ENCODE measurements around the gene RPS24. TPM values are rescaled to one million over a fixed set of nuclear protein-coding genes. Genes with fewer than 3 reads are reported as not detected.
"Not testable (repeated sequence)": the region's sequence is repeated elsewhere in the genome, so short reads cannot be mapped to it uniquely, and the experiment has no call there.

The RPS24 gene
- total RNA-seq: 1,816 and 1,818 TPM in 2 replicates

DNA sequence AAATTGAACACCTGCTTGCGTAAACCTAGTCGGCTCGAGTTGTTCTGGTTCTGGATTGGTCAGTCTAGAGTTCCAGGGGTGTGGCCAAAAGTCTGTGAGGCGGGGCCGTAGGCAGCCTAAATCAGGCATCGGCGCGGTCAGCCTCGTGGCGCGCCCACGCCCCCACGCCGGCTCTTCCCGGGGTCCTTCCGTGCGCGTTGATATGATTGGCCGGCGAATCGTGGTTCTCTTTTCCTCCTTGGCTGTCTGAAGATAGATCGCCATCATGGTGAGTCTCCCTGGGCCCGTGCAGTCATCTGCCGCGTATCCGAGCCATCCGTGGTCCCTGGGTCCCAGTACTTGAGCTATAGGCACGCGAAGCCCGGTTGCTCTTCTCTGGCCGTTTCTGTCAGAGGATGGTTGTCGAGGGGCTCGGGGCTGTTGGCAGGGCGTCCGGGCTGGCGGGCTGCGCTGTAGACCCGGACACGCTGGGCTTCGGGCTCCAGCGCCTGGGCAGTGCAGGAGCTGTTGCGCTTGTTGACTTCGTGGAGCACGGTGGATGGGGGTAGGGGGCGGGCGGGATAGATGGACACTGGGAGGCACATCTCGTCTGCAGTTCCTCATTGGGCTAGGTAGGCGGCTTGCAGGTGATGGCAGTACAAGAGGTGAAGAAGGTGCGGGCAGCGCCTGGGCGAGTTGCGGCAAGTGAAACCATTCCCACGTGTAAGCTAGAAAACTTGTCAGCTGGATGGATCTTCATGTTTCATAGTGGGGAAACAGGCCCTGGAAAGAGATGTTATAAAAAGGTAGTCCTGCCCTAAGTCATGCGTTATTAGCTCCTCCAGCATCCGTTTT lies at the start of gene RPS24:
Gene RPS24 (plus strand): TSS at position 227 of the 834 bp plus-strand sequence. CDS start 39 bp downstream, at position 266.
- peak; percentile 99 for DNase-seq
- Mint-ChIP-seq H3K27ac (peak within 1 kb of the TSS; percentile 96), H3K4me1 (peaks cover 42% of the 10 kb centered on the region), H3K27me3 (no peaks in the 10 kb centered on the region), H3K4me3 (peak within 1 kb of the TSS; percentile 91), H3K9me3 (no peaks in the 10 kb centered on the region), H3K36me3 (ENCODE audit: low read depth) (peaks cover 56% of the 10 kb centered on the region)
- intact Hi-C loops (cut with micrococcal nuclease): loop anchor here (2.0 to 5.0 kb wide), 4 partner anchors 197 to 1313 kb away; partner anchors contain the start of genes PPIF and ZMIZ1

DNA sequence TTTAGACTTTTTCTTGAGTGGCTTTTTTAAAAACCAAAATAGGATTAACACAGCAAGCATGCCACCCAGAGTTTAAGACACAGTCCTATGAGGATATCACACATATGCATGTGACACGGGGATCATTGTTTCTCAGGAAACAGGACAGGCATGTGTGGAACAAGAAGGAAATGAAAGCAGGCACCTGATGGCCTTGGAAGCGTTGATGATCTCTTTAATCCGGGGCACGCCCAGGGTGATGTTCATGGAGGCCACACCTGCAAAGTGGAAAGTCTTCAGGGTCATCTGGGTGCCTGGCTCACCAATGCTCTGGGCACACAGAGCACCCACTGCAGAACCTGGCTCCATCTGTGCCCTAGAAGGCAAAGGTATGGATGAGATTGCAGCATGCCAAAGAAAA lies 48.7 kb upstream of the RPS24 start:
- Mint-ChIP-seq H3K36me3 (ENCODE audit: low read depth) (peaks cover 76% of the 10 kb centered on the region), H3K9me3 (no peaks in the 10 kb centered on the region), H3K4me1 (peaks cover 3% of the 10 kb centered on the region), H3K27me3 (no peaks in the 10 kb centered on the region), H3K27ac (no peak overlapping the region), H3K4me3 (no peak overlapping the region)
- DNase-seq: no peak
- intact Hi-C loops (cut with micrococcal nuclease): no loop called here

DNA sequence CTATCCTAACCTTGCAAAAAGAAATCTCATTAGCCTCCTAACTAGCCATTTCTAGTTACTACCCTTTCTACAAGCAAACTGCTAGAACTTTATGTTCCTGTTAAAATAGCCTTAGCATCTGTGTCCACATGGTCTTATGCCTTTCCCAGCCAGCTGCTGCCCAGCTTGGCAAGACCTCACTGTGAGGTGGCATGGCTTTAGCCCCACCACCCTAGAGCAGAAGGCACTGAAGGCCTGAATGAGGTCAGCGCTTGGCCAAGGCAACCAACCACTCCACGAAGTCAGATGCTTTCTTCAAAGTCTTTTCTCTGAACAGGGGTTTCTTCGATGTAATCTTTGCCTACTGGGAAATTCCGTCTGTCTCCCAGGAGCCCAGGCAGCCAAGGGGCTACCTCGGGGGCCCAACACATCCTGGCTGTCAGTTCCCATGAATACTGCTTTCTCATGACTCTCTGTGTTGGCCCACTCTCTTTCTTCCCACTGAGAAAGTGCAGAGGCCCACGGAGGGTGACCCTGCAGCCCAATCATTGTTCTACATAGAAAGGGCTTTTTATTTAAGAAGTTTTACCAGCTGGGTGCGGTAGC lies 45.9 kb upstream of the RPS24 start:
- H3K27ac Mint-ChIP-seq: no peak overlapping the region
- peaks cover 3% of the 10 kb centered on the region for H3K4me1 Mint-ChIP-seq
- intact Hi-C loops (cut with micrococcal nuclease): no loop called here
- no peaks in the 10 kb centered on the region for H3K27me3 Mint-ChIP-seq
- no peaks in the 10 kb centered on the region for H3K9me3 Mint-ChIP-seq
- peaks cover 75% of the 10 kb centered on the region for H3K36me3 Mint-ChIP-seq (ENCODE audit: low read depth)
- H3K4me3 Mint-ChIP-seq: no peak overlapping the region
- no peak for DNase-seq

GRCh38 chr10:77989081-77989724 lies 44.5 kb upstream of the RPS24 start:
- no peaks in the 10 kb centered on the region for H3K9me3 Mint-ChIP-seq
- no peak overlapping the region for H3K27ac Mint-ChIP-seq
- peaks cover 3% of the 10 kb centered on the region for H3K4me1 Mint-ChIP-seq
- no peak for DNase-seq
- no peaks in the 10 kb centered on the region for H3K27me3 Mint-ChIP-seq
- peaks cover 75% of the 10 kb centered on the region for H3K36me3 Mint-ChIP-seq (ENCODE audit: low read depth)
- no peak overlapping the region for H3K4me3 Mint-ChIP-seq
- intact Hi-C loops (cut with micrococcal nuclease): no loop called here

- intact Hi-C loops (cut with micrococcal nuclease): no loop called here
- no peak for DNase-seq
- H3K9me3 Mint-ChIP-seq: no peaks in the 10 kb centered on the region
- no peak overlapping the region for H3K4me3 Mint-ChIP-seq
- H3K27me3 Mint-ChIP-seq: no peaks in the 10 kb centered on the region
- H3K4me1 Mint-ChIP-seq: no peaks in the 10 kb centered on the region
- no peak overlapping the region for H3K27ac Mint-ChIP-seq
- peaks cover 67% of the 10 kb centered on the region for H3K36me3 Mint-ChIP-seq (ENCODE audit: low read depth)
Measured at GRCh38 chr10:77993620-77994019, 40.0 kb upstream of the RPS24 start.

- H3K27me3 Mint-ChIP-seq; H3K9me3 Mint-ChIP-seq; DNase-seq; H3K4me3 Mint-ChIP-seq; H3K4me1 Mint-ChIP-seq; intact Hi-C loops (cut with micrococcal nuclease); H3K27ac Mint-ChIP-seq: not testable (repeated sequence)
- H3K36me3 Mint-ChIP-seq (ENCODE audit: low read depth): peaks cover 64% of the 10 kb centered on the region
Measured at GRCh38 chr10:77998780-77999179, 34.9 kb upstream of the RPS24 start.

- no peaks in the 10 kb centered on the region for H3K27me3 Mint-ChIP-seq
- H3K36me3 Mint-ChIP-seq (ENCODE audit: low read depth): peaks cover 67% of the 10 kb centered on the region
- no peaks in the 10 kb centered on the region for H3K4me1 Mint-ChIP-seq
- intact Hi-C loops (cut with micrococcal nuclease): no loop called here
- no peaks in the 10 kb centered on the region for H3K9me3 Mint-ChIP-seq
- DNase-seq: no peak
- no peak overlapping the region for H3K27ac Mint-ChIP-seq
- H3K4me3 Mint-ChIP-seq: no peak overlapping the region
Measured at GRCh38 chr10:78000206-78000605, 33.5 kb upstream of the RPS24 start.

DNA sequence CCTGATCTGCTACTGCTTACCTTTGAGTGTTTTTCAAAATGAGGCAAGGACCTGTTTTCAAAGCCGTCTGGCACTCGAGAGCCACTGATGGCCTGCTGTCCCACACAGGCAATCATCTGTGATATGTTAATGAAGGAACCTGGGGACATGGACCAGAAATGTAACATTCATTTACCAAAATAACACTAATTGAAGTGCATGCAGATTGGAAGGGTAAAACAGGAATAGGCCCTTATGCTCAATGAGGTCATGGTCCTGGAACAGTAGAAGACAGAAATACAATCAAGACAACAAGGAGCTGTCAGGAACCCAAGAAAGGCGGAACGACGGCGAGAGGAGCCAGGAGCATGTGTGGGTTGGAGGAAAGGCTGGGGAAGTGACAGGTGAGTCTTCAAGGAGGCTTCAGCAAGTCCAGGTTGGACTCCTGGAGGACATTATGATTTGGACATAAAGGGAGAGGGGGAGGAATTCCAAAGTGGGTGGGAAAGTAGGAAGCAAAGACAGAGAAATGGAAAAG lies 32.6 kb upstream of the RPS24 start:
- Mint-ChIP-seq H3K4me1 (no peaks in the 10 kb centered on the region), H3K36me3 (ENCODE audit: low read depth) (peaks cover 71% of the 10 kb centered on the region), H3K27ac (no peak overlapping the region), H3K9me3 (no peaks in the 10 kb centered on the region), H3K27me3 (no peaks in the 10 kb centered on the region), H3K4me3 (no peak overlapping the region)
- intact Hi-C loops (cut with micrococcal nuclease): no loop called here
- no peak for DNase-seq

DNA sequence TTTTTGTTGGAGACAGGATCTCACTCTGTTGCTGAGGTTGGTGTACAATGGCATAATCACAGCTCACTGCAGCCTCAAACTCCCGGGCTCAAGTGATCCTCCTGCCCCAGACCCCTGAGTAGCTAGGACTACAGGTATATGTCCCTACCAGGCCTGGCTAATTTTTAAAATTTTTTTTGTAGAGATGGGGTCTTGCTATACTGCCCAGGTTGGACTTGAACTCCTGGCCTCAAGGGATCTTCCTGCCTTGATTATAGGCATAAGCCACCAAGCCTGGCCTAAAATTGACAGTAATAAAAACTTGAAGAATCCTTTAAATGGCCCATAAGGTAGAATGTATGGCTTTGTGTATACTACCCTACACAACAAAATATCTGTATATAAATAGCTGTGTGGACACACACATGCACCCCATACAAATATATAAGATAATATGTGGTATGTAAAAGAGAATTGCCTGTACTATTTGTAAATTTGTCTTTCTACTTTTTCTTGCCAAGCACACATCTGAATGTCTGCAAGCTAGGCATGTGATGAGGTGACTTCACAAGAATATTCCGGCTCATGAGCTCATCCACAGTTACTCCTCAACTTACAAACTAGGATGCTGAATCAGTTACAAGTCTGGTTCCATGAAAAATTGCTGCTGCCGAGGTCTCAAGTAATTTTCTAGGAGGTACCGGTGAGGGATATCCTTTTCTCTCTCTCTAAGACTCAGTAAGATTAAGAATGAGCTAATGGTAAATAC lies 30.9 kb upstream of the RPS24 start:
- Mint-ChIP-seq H3K4me1 (no peaks in the 10 kb centered on the region), H3K27ac (no peak overlapping the region), H3K27me3 (no peaks in the 10 kb centered on the region), H3K9me3 (no peaks in the 10 kb centered on the region), H3K4me3 (no peak overlapping the region), H3K36me3 (ENCODE audit: low read depth) (peaks cover 69% of the 10 kb centered on the region)
- intact Hi-C loops (cut with micrococcal nuclease): no loop called here
- no peak for DNase-seq

- no peaks in the 10 kb centered on the region for H3K4me1 Mint-ChIP-seq
- H3K36me3 Mint-ChIP-seq (ENCODE audit: low read depth): peaks cover 67% of the 10 kb centered on the region
- H3K9me3 Mint-ChIP-seq: no peaks in the 10 kb centered on the region
- no peak overlapping the region for H3K4me3 Mint-ChIP-seq
- no peak overlapping the region for H3K27ac Mint-ChIP-seq
- intact Hi-C loops (cut with micrococcal nuclease): no loop called here
- no peaks in the 10 kb centered on the region for H3K27me3 Mint-ChIP-seq
- no peak for DNase-seq
Measured at GRCh38 chr10:78004215-78005026, 29.2 kb upstream of the RPS24 start.

GRCh38 chr10:78007172-78007571 lies 26.5 kb upstream of the RPS24 start:
- H3K27me3 Mint-ChIP-seq: no peaks in the 10 kb centered on the region
- H3K4me1 Mint-ChIP-seq: no peaks in the 10 kb centered on the region
- no peak for DNase-seq
- intact Hi-C loops (cut with micrococcal nuclease): no loop called here
- no peaks in the 10 kb centered on the region for H3K9me3 Mint-ChIP-seq
- no peak overlapping the region for H3K27ac Mint-ChIP-seq
- H3K36me3 Mint-ChIP-seq (ENCODE audit: low read depth): peaks cover 68% of the 10 kb centered on the region
- H3K4me3 Mint-ChIP-seq: no peak overlapping the region

DNA sequence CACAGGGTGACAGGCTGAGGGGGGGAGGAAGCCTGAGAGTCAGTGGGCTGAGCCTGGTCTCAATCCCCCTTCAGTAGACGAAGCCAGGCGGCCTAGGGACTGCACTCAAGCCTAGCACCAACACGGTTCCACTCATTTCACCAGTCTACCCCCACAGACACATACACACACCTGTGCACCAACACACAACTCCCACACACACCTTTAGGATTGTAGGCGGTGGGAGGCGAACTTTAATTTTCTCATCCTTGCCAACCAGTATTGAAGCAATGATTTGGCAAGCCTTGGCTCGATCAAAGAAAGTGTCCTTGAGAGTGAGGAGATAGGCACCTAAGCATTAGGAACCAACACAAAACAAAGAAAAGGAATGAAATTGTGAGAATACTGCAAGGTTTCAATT lies 24.0 kb upstream of the RPS24 start:
- H3K36me3 Mint-ChIP-seq (ENCODE audit: low read depth): peaks cover 59% of the 10 kb centered on the region
- no peaks in the 10 kb centered on the region for H3K4me1 Mint-ChIP-seq

GRCh38 chr10:78010278-78010677 lies 23.4 kb upstream of the RPS24 start:
- no peak overlapping the region for H3K4me3 Mint-ChIP-seq
- no peak overlapping the region for H3K27ac Mint-ChIP-seq
- DNase-seq: no peak
- intact Hi-C loops (cut with micrococcal nuclease): no loop called here
- no peaks in the 10 kb centered on the region for H3K27me3 Mint-ChIP-seq
- H3K36me3 Mint-ChIP-seq (ENCODE audit: low read depth): peaks cover 59% of the 10 kb centered on the region
- no peaks in the 10 kb centered on the region for H3K9me3 Mint-ChIP-seq
- peaks cover 2% of the 10 kb centered on the region for H3K4me1 Mint-ChIP-seq

More for the DNA sequence above, 24.0 kb upstream of the RPS24 start:
- DNase-seq: no peak
- Mint-ChIP-seq H3K27ac (no peak overlapping the region), H3K4me3 (no peak overlapping the region), H3K9me3 (no peaks in the 10 kb centered on the region), H3K27me3 (no peaks in the 10 kb centered on the region)
- intact Hi-C loops (cut with micrococcal nuclease): no loop called here
